Measurements from ENCODE around the gene CKAP4.

GRCh38 chr12:106258226-106258625, 10.4 kb upstream of the CKAP4 start:
- TF ChIP-seq CTCF (IDR thresholded peaks at IDR 0.05; ENCODE audit: low read length) (no peak), EZH2 (IDR thresholded peaks at IDR 0.05; ENCODE audit: borderline replicate concordance, low read length) (no peak)

Data from OCI-LY1 (cell line).